Measurements from ENCODE around the gene AURKA.

GRCh38 chr20:56430957-56431356, 38.9 kb upstream of the AURKA start:
- TF ChIP-seq CTCF (IDR thresholded peaks at IDR 0.05), result no peak
- TF ChIP-seq POLR2A (IDR thresholded peaks at IDR 0.05), result no peak
- no peak for TF ChIP-seq POLR2AphosphoS5 (IDR thresholded peaks at IDR 0.05)
- TF ChIP-seq EP300 (IDR thresholded peaks at IDR 0.05), result no peak
